ENCODE results near the gene NMBR.

DNA sequence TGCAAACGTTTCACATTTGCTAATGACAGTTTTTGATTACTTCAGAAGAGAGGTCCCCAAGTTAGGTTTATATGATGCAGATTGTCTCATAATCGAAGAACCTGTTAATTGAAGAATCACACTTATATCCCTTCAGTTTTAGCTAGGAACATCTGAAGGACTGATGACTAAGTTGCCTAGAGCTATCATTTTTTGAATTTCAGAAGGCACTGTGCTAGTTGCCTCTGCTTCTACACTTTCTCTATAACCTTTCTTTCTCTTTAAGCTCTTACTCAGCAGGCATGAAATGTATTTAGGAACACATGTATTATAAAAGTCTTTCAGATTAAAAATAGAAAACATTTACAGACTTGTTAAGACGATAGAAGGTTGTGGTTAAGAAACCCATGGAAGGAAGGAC, 28.6 kb downstream of the NMBR start:
- no peak for TF ChIP-seq EZH2phosphoT487 (IDR thresholded peaks at IDR 0.05; ENCODE audit: borderline replicate concordance, low read length)
- TF ChIP-seq, protein P1, sequence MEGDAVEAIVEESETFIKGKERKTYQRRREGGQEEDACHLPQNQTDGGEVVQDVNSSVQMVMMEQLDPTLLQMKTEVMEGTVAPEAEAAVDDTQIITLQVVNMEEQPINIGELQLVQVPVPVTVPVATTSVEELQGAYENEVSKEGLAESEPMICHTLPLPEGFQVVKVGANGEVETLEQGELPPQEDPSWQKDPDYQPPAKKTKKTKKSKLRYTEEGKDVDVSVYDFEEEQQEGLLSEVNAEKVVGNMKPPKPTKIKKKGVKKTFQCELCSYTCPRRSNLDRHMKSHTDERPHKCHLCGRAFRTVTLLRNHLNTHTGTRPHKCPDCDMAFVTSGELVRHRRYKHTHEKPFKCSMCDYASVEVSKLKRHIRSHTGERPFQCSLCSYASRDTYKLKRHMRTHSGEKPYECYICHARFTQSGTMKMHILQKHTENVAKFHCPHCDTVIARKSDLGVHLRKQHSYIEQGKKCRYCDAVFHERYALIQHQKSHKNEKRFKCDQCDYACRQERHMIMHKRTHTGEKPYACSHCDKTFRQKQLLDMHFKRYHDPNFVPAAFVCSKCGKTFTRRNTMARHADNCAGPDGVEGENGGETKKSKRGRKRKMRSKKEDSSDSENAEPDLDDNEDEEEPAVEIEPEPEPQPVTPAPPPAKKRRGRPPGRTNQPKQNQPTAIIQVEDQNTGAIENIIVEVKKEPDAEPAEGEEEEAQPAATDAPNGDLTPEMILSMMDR (conservative IDR thresholded peaks at IDR 0.05; ENCODE audit: low read depth, low read length) = no peak
